Bronchial epithelial cell (primary cell): Measurements from ENCODE around the gene R3HDM2. TPM values are rescaled to one million over a fixed set of nuclear protein-coding genes. Genes with fewer than 3 reads are reported as not detected.

Experiments
- DNase-seq: peaks from one replicate; pipeline ENCODE4 v3.0.0-alpha.2; 2010; ENCODE audit warnings: low read depth
- FAIRE-seq: peaks from 2 replicates; lab custom pipeline; 2011; peaks lifted over from hg19 to GRCh38; lab: Jason Lieb, UNC
- H3K27me3 ChIP-seq: 2 replicates; pipeline ENCODE4 v1.5.1; 2011; ENCODE audit warnings: low read length; ENCODE audit not compliant: control insufficient read depth, insufficient read depth
- H3K36me3 ChIP-seq: 2 replicates; pipeline ENCODE4 v1.5.1; 2011; ENCODE audit warnings: low read length; ENCODE audit not compliant: control insufficient read depth, insufficient read depth
- H3K4me3 ChIP-seq: 2 replicates; pipeline ENCODE4 v1.5.1; 2011; ENCODE audit warnings: mild to moderate bottlenecking, low read depth, low read length, control low read depth
- CTCF ChIP-seq: IDR thresholded peaks from 2 replicates; pipeline ENCODE4 v1.5.1; 2011; ENCODE audit warnings: mild to moderate bottlenecking, moderate library complexity, low read length, control low read depth, inconsistent platforms; ENCODE audit not compliant: insufficient read depth, severe bottlenecking
- total RNA-seq: library from RNA; depleted of rRNA; stranded (reverse); fragments of >200 nt; gene quantifications from 2 replicates; pipeline ENCODE4 v1.2.1, GENCODE V29; 2014

Gene R3HDM2
- total RNA-seq, 1 donor from 2014 or later, result 5.5 TPM

GRCh38 chr12:57219993-57220754 lies 210.7 kb downstream of the R3HDM2 start:
- TF ChIP-seq CTCF, result no peak
- DNase-seq (no peak), FAIRE-seq (no peak)
- Histone ChIP-seq H3K27me3 (peaks cover 55% of the 10 kb centered on the region), H3K4me3 (no peak overlapping the region), H3K36me3 (no peaks in the 10 kb centered on the region)

GRCh38 chr12:57219205-57219992 lies 211.4 kb downstream of the R3HDM2 start:
- Histone ChIP-seq H3K36me3 (no peaks in the 10 kb centered on the region), H3K4me3 (no peak overlapping the region), H3K27me3 (peaks cover 55% of the 10 kb centered on the region)
- FAIRE-seq (no peak), DNase-seq (no peak)
- TF ChIP-seq CTCF, result no peak

- no peak for FAIRE-seq
- no peak for DNase-seq
- TF ChIP-seq CTCF, result no peak
- Histone ChIP-seq H3K27me3 (peaks cover 50% of the 10 kb centered on the region), H3K36me3 (no peaks in the 10 kb centered on the region), H3K4me3 (no peak overlapping the region)
Measured at GRCh38 chr12:57218030-57218853, 212.6 kb downstream of the R3HDM2 start.

- Histone ChIP-seq H3K36me3 (peaks cover 3% of the 10 kb centered on the region), H3K27me3 (peaks cover 43% of the 10 kb centered on the region), H3K4me3 (peak overlapping the region; percentile 44)
- TF ChIP-seq CTCF, result no peak
- FAIRE-seq (no peak), DNase-seq (no peak)
Measured at GRCh38 chr12:57216921-57217879, 213.6 kb downstream of the R3HDM2 start.
